PFSK-1 (cell line): ENCODE measurements around the gene TNFSF15.

Experiments used
- FOXP2 ChIP-seq: optimal IDR thresholded peaks from 2 replicates; pipeline ENCODE3; 2011; ENCODE audit warnings: borderline replicate concordance, control low read depth, inconsistent platforms; ENCODE audit not compliant: insufficient read depth; ENCODE audit errors: extremely low read length, extremely low read depth
- POLR2AphosphoS5 ChIP-seq: IDR thresholded peaks from 2 replicates; pipeline ENCODE4 v1.6.1; 2012; ENCODE audit warnings: low read depth, mild to moderate bottlenecking, control low read depth, low read length, moderate library complexity
- SIN3A ChIP-seq: IDR thresholded peaks from 2 replicates; pipeline ENCODE4 v1.6.1; 2012; ENCODE audit warnings: mild to moderate bottlenecking, low read length, moderate library complexity, borderline replicate concordance; ENCODE audit not compliant: insufficient read depth
- TAF1 ChIP-seq: IDR thresholded peaks from 2 replicates; pipeline ENCODE4 v1.6.1; 2012; ENCODE audit warnings: low read length, control low read depth, borderline replicate concordance; ENCODE audit not compliant: insufficient read depth
- TF ChIP-seq, protein P1 (sequence below), 2 experiments: IDR thresholded peaks; 2 replicates each; pipeline versions ENCODE4 v1.6.1 to v1.8.0; 2011 to 2012; ENCODE audit warnings: low read depth in 2 of 2, low read length in 2 of 2, control low read depth in 1 of 2, inconsistent platforms in 1 of 2, mild to moderate bottlenecking in 1 of 2, moderate library complexity in 1 of 2; ENCODE audit not compliant: insufficient read depth in 1 of 2

Gene TNFSF15

DNA sequence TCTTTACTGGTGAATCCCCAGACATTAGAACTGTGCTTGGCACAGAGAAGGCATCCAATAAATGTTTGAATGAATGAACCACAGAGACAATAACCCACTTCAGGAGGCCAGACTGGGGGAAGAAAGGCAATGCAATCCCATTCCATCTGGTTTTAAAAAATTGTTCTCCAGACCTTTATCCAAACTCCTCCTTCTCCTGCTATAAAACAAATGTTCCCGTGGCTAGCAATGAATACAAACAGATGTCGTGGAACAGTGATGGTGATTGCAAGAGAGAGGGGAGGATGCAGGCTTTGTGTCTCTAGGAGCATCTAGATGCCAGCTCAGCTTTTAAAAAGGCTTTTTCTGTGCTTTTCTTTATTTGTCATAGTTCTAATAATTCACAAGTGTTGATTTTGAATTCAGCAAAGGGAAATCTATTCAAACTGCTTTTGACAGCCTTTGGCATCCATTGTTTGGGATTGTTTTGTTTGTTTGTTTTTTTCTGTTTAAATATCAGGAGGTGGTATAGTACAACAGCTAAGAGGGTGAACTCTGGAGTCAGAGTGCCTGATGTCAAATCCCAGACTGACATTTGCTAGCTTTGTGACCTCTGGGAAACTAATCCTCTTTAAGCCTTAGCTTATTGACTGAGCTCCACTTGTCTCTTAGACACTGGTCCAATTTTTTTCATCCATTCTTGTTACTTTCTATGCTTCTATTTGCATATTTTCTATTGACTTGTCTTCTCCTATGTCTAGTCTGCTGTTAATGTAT is 59.1 kb downstream of the TNFSF15 start:
- TF ChIP-seq SIN3A = no peak
- TF ChIP-seq, protein P1, sequence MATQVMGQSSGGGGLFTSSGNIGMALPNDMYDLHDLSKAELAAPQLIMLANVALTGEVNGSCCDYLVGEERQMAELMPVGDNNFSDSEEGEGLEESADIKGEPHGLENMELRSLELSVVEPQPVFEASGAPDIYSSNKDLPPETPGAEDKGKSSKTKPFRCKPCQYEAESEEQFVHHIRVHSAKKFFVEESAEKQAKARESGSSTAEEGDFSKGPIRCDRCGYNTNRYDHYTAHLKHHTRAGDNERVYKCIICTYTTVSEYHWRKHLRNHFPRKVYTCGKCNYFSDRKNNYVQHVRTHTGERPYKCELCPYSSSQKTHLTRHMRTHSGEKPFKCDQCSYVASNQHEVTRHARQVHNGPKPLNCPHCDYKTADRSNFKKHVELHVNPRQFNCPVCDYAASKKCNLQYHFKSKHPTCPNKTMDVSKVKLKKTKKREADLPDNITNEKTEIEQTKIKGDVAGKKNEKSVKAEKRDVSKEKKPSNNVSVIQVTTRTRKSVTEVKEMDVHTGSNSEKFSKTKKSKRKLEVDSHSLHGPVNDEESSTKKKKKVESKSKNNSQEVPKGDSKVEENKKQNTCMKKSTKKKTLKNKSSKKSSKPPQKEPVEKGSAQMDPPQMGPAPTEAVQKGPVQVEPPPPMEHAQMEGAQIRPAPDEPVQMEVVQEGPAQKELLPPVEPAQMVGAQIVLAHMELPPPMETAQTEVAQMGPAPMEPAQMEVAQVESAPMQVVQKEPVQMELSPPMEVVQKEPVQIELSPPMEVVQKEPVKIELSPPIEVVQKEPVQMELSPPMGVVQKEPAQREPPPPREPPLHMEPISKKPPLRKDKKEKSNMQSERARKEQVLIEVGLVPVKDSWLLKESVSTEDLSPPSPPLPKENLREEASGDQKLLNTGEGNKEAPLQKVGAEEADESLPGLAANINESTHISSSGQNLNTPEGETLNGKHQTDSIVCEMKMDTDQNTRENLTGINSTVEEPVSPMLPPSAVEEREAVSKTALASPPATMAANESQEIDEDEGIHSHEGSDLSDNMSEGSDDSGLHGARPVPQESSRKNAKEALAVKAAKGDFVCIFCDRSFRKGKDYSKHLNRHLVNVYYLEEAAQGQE (IDR thresholded peaks at IDR 0.05; ENCODE audit: insufficient read depth in 1 of 2, low read depth in 2 of 2, low read length in 2 of 2) = no peak

DNA sequence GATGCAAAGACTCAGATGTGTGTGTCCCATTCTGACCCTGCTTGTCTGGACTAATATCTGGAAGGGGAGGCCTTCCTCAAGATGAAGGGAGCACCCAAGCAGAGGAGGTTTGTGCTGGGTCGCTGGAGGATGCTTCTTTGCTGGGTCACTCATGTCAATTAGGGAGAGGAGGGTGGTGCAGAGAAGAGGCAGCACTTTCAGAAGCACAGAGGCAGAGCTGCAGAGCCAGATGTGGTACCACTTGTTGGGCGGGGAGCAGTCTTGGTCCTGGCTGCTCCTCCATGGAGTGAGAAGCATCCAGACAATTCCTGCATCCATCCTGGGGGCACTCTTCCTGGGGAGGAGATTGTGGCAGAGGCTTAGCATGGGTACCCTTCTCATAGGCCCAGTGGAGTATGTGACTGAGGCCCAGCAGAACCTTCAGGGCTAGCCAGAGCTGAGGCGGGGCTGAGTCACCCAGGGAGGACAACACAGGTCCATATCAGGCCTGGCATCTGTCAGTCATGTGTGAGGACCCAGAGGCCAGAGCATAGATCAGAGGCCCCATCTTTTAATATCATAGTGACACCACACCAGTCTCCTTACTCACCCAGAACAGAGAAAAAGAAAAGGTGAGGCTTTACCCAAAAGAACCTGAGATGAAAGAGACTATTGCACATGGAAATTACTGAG is 59.8 kb downstream of the TNFSF15 start:
- TF ChIP-seq POLR2AphosphoS5 = no peak
- no peak for TF ChIP-seq FOXP2
- no peak for TF ChIP-seq SIN3A
- TF ChIP-seq, protein P1 (IDR thresholded peaks at IDR 0.05; ENCODE audit: insufficient read depth in 1 of 2, low read depth in 2 of 2, low read length in 2 of 2) = no peak

DNA sequence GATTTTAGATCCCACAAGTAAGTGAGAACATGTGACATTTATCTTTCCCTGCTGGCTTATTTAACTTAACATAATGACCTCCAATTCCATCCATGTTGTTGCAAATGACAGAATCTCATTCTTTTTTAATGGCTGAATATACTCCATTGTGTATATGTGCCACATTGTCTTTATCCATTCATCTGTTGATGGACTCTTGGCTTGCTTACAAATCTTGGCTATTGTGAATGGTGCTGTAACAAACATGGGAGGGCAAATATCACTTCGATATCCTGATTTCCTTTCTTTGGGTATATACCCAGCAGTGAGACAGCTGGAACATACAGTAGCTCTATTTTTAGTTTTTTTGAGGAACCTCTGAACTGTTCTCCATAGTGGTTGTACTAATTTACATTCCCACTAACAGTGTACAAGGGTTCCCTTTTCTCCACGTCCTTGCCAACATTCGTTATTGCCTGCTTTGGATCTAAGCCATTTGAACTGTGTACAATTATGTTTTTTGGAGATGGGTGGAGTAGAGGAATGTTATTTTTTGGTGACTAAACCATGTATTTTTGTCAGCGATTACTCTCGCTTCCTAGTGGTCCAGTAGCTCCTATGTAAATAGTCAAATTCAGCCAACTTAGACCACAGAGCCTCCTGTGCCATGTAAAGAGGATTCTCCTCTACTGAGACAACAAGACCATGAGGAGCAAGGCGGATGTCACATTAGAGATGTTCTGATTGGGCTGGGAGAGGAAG is 60.6 kb downstream of the TNFSF15 start:
- TF ChIP-seq, protein P1 (IDR thresholded peaks at IDR 0.05; ENCODE audit: insufficient read depth in 1 of 2, low read depth in 2 of 2, low read length in 2 of 2) = no peak
- TF ChIP-seq TAF1 = no peak
- TF ChIP-seq SIN3A = no peak
- TF ChIP-seq POLR2AphosphoS5 = no peak
- no peak for TF ChIP-seq FOXP2

DNA sequence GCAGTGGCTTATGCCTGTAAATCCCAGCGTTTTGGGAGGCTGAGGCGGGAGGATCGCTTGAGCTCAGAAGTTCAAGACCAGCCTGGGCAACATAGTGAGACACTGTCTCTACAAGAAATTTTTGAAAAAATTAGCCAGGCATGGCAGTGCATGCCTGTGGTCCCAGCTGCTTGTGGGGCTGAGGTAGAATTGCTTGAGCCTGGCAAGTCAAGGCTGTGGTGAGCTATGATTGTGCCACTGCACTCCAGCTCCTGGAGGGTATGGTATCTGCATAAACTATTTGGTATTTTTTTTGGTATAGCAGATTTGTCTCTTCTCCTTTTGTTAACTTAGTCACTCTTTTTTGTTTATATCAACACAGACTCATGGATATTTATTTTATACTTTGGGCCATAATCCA is 62.4 kb downstream of the TNFSF15 start:
- no peak for TF ChIP-seq TAF1
- TF ChIP-seq POLR2AphosphoS5 = no peak
- TF ChIP-seq SIN3A = no peak
- TF ChIP-seq, protein P1 (IDR thresholded peaks at IDR 0.05; ENCODE audit: insufficient read depth in 1 of 2, low read depth in 2 of 2, low read length in 2 of 2) = no peak
- no peak for TF ChIP-seq FOXP2

DNA sequence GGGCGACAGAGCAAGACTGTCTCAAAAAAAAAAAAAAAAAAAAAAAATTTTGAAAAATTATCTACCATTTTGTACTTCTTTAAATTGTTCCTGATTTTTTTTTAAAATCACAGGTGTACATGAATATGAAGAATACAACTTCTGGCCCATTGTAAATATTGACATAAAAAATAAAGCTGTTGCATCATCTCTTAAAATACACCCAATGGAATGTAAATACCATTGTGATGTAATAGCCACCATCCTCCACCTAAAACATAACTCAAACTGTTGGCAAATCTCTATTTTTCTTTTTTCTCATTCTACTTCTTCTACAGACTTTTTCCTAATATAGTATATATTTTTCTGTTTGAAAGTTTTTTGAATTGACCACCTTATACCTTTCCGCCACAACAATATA is 62.9 kb downstream of the TNFSF15 start:
- TF ChIP-seq, protein P1 (IDR thresholded peaks at IDR 0.05; ENCODE audit: insufficient read depth in 1 of 2, low read depth in 2 of 2, low read length in 2 of 2) = no peak
- no peak for TF ChIP-seq POLR2AphosphoS5
- no peak for TF ChIP-seq FOXP2
- no peak for TF ChIP-seq SIN3A
- TF ChIP-seq TAF1 = no peak
